ENCODE results near the gene CEP152.

Gene CEP152

DNA sequence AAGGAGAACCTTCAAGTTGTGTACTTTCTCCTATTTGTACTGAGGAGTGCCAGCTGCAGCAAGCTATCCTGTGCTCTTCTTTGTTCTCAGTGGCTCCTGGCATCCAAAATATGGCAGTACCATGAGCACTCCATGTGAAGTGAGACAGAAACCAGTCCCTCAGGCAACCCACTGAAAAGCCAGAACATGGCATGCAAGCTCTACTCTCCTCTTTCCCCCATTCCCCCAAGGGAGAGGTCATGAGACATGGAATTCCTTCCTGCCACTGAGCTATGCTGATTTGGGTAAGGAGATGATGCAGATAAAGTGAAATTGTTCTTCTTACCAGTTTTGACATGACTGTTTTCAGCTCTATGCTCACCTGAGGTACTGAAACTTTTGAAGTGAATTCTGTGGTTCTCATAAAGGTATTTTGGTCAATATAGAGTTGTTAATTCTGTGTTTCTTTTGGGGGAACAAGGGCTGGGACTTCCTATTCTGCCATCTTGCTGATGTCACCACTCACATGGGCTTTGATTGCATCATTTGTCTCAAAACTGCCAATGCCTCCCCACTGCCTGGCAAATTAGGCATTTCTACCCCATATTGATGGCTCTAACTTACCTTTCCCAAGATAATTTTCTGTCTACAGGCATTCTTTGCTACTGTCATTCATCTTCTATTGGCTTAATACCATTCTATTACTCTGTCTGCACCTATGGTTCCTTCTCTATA is 22.8 kb upstream of the CEP152 start:
- Histone ChIP-seq H3K27me3 (ENCODE audit: insufficient read depth, low read length) (no peaks in the 10 kb centered on the region), H3K9me3 (ENCODE audit: low read length) (no peaks in the 10 kb centered on the region), H3K4me1 (ENCODE audit: insufficient read depth, low read length) (no peaks in the 10 kb centered on the region), H3K36me3 (ENCODE audit: insufficient read depth, low read length) (no peaks in the 10 kb centered on the region), H2AFZ (ENCODE audit: low read depth, low read length) (no peak overlapping the region), H3K4me3 (ENCODE audit: low read length) (no peak overlapping the region)

DNA sequence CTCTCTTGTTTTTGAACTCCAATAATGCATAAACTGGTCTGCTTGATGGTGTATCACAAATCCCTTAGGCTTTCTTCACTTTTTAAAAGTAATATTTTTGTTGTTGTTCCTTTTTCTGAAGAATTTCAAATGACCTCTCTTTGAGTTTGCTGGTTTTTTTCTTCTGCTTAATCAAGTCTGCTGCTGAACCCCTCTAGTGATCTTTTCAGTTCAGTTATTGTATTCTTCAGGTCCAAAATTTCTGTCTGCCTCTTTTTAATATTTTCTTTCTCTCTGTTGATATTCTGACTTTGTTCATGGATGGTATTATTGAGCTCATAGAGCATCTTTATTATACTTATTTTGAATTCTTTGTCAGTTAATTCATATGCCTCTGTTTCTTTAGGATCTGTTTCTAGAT is 21.8 kb upstream of the CEP152 start:
- H3K9me3 ChIP-seq (ENCODE audit: low read length) = no peaks in the 10 kb centered on the region
- H2AFZ ChIP-seq (ENCODE audit: low read depth, low read length) = no peak overlapping the region
- H3K27me3 ChIP-seq (ENCODE audit: insufficient read depth, low read length) = no peaks in the 10 kb centered on the region
- H3K4me3 ChIP-seq (ENCODE audit: low read length) = no peak overlapping the region
- H3K4me1 ChIP-seq (ENCODE audit: insufficient read depth, low read length) = no peaks in the 10 kb centered on the region
- no peaks in the 10 kb centered on the region for H3K36me3 ChIP-seq (ENCODE audit: insufficient read depth, low read length)

DNA sequence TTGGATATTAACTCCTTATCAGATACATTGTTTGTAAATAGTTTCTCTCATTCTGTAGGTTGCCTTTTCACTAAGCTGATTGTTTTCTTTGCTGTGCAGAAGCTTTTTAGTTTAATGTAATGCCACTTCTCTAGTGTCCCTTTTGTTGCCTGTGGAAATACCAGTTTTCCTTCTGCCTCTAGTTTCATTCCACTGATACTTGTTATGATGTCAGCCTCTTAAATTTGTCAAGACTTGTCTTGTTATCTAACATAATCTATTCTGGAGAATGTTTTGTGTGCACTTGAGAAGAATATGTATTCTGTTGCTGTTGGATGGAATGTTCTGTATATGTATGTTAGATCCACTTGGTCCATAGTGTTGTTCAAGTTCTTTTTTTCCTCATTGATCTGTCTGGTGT is 18.0 kb upstream of the CEP152 start:
- Histone ChIP-seq H2AFZ (ENCODE audit: low read depth, low read length) (no peak overlapping the region), H3K4me1 (ENCODE audit: insufficient read depth, low read length) (no peaks in the 10 kb centered on the region), H3K36me3 (ENCODE audit: insufficient read depth, low read length) (no peaks in the 10 kb centered on the region), H3K4me3 (ENCODE audit: low read length) (no peak overlapping the region), H3K27me3 (ENCODE audit: insufficient read depth, low read length) (no peaks in the 10 kb centered on the region), H3K9me3 (ENCODE audit: low read length) (no peaks in the 10 kb centered on the region)

DNA sequence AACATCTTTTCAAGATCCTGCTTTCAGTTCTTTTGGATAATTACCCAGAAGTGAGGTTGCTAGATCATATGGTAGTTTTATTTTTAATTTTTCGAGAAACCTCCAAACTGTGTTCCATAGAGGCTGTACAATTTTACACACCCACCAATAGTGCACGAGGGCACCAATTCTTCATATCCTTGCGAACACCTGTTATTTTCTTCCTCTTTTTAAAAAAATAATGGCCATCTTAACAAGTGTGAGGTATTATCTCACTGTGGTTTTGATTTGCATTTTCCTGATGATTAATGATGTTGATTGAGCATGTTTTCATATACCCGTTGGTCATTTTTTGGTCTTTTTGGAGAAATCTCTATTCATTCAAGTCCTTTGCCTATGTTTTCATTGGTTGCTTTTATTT is 17.6 kb upstream of the CEP152 start:
- H2AFZ ChIP-seq (ENCODE audit: low read depth, low read length) = no peak overlapping the region
- H3K27me3 ChIP-seq (ENCODE audit: insufficient read depth, low read length) = no peaks in the 10 kb centered on the region
- H3K9me3 ChIP-seq (ENCODE audit: low read length) = no peaks in the 10 kb centered on the region
- no peaks in the 10 kb centered on the region for H3K36me3 ChIP-seq (ENCODE audit: insufficient read depth, low read length)
- H3K4me1 ChIP-seq (ENCODE audit: insufficient read depth, low read length) = no peaks in the 10 kb centered on the region
- H3K4me3 ChIP-seq (ENCODE audit: low read length) = no peak overlapping the region

DNA sequence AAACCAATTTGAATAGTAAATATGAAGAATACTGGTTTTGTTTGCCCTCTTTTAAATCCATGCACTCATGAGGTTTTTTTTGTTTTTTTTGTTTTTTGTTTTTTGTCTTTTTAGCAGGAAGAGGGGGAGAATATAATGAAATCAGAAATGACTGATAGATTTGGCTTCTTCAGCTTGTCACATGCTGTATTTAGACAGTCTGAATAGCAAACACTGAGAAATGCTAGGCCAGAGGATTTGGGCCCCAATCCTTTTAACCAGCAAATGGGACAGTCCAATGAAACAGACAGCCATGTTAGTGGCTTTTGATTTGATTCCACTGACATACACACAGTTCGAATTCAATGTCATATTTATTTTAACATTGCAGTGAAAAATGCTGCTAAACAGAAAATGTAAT is 14.2 kb upstream of the CEP152 start:
- Histone ChIP-seq H3K27me3 (ENCODE audit: insufficient read depth, low read length) (no peaks in the 10 kb centered on the region), H3K9me3 (ENCODE audit: low read length) (peaks cover 4% of the 10 kb centered on the region), H3K36me3 (ENCODE audit: insufficient read depth, low read length) (no peaks in the 10 kb centered on the region), H3K4me3 (ENCODE audit: low read length) (no peak overlapping the region), H3K4me1 (ENCODE audit: insufficient read depth, low read length) (no peaks in the 10 kb centered on the region), H2AFZ (ENCODE audit: low read depth, low read length) (no peak overlapping the region)

DNA sequence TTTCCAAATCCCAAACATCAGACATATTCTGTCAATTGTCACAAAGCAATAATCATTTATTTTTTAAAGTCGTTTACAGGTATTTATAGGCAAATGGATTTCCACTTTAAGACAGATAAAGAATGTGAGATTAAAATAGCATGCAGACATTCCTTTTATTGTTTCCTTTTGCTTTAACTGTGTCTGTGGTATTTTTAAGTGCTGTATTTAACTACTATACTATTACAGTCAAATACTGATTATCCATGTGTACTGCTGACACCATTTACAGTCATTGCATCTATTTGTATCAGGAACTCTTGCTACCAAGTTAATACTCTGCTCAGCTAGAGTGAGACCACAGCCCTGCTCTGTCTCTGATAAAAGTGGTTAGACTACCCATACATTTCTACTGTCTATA is 12.8 kb upstream of the CEP152 start:
- Histone ChIP-seq H3K4me3 (ENCODE audit: low read length) (no peak overlapping the region), H3K4me1 (ENCODE audit: insufficient read depth, low read length) (no peaks in the 10 kb centered on the region), H3K27me3 (ENCODE audit: insufficient read depth, low read length) (no peaks in the 10 kb centered on the region), H3K36me3 (ENCODE audit: insufficient read depth, low read length) (no peaks in the 10 kb centered on the region), H3K9me3 (ENCODE audit: low read length) (peaks cover 4% of the 10 kb centered on the region), H2AFZ (ENCODE audit: low read depth, low read length) (no peak overlapping the region)

DNA sequence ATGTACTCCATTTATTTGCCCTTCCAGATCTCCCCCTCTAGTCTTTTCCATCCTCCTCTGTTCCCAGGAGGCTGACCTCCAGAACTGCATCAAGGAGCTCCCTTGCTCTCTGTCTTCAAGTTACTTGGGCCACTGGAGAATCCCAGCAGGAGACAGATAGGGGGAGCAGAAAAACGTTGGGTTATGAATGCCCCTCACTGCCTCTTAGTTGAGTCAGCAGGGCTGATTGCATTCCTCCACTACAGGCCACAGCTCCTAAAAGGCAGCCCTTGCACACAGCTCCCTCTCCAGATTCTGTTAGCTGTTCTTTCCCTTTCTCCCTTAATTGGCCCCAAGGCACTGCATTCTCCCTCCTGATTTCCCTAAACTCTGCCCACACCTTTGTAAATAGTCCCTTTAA is 12.4 kb upstream of the CEP152 start:
- H2AFZ ChIP-seq (ENCODE audit: low read depth, low read length) = no peak overlapping the region
- peaks cover 4% of the 10 kb centered on the region for H3K9me3 ChIP-seq (ENCODE audit: low read length)
- no peaks in the 10 kb centered on the region for H3K27me3 ChIP-seq (ENCODE audit: insufficient read depth, low read length)
- H3K4me3 ChIP-seq (ENCODE audit: low read length) = no peak overlapping the region
- H3K4me1 ChIP-seq (ENCODE audit: insufficient read depth, low read length) = no peaks in the 10 kb centered on the region
- no peaks in the 10 kb centered on the region for H3K36me3 ChIP-seq (ENCODE audit: insufficient read depth, low read length)

DNA sequence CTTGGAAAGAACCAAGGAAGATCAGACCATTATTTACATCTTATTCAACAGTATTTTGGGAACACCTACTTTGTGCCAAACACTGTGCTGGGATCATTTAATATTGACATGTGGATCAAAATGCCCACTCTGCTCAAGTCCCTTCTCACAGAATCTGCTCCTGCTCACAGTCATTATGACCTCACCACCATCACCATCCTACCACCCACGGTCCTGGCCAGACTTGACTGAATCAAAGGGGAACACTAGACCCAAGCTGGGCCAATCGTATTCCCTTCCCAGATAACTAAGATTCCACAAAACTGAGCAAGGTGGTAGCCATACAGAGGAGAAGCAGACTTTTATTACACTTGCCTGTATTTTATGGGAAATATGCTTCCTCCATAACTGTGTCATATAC is 3.4 kb upstream of the CEP152 start:
- Histone ChIP-seq H3K4me3 (ENCODE audit: low read length) (no peak overlapping the region), H2AFZ (ENCODE audit: low read depth, low read length) (no peak overlapping the region), H3K9me3 (ENCODE audit: low read length) (no peaks in the 10 kb centered on the region), H3K4me1 (ENCODE audit: insufficient read depth, low read length) (peaks cover 10% of the 10 kb centered on the region), H3K27me3 (ENCODE audit: insufficient read depth, low read length) (no peaks in the 10 kb centered on the region), H3K36me3 (ENCODE audit: insufficient read depth, low read length) (no peaks in the 10 kb centered on the region)

DNA sequence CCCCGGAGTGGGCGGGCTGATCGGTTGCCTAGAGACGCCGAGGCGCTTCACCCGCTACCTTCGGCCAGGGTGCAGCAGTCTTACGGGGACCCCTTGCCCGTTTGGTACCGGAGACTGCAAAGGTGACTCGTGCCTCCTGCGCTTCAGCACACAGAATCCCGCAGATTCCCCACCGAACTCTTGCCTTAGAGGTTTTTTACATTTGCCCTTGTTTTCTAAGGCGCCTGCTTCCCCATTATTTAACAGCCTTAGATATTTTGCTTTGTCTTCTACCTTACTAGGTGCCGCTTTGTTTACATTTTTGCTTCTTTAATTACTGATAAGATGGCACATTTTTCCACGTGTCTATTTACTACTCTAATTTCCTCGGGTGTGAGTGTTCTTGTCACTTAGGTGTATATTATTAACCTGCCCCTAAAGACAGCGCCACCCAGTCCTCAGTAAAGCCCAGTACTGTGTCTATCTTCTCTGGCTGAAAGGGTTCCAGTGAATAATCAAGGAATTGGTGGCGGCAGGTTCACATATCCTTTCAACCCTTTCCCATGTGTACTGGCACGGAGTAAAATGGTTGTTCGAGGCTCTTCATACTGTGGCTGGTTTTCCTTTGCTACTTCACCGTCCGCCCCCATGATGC is 573 bp upstream of the CEP152 start:
- peaks cover 10% of the 10 kb centered on the region for H3K4me1 ChIP-seq (ENCODE audit: insufficient read depth, low read length)
- peak overlapping the region; percentile 88 for H2AFZ ChIP-seq (ENCODE audit: low read depth, low read length)
- H3K36me3 ChIP-seq (ENCODE audit: insufficient read depth, low read length) = no peaks in the 10 kb centered on the region
- no peaks in the 10 kb centered on the region for H3K9me3 ChIP-seq (ENCODE audit: low read length)
- H3K27me3 ChIP-seq (ENCODE audit: insufficient read depth, low read length) = no peaks in the 10 kb centered on the region
- H3K4me3 ChIP-seq (ENCODE audit: low read length) = peak overlapping the region; percentile 71

DNA sequence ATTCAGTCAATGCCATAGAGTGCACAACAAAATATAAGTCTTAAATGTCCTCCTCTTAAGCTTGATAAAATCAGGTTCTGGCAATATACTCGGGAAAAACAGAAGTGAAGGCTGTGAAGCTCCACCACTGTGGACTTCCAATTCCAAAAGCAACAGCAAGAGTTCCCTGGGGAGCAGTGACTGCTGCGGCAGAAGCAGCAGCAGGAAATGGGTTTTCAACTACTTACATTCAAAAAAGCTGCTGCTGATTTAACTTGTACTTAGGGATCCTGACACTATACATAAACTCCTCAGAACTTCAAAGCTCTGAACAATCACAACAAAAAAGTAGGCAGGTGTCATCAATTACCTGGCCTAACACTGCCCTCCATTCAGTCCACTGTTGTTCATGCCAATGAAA is 4.7 kb downstream of the CEP152 start:
- H3K27me3 ChIP-seq (ENCODE audit: insufficient read depth, low read length) = no peaks in the 10 kb centered on the region
- H3K36me3 ChIP-seq (ENCODE audit: insufficient read depth, low read length) = peaks cover 5% of the 10 kb centered on the region
- no peak overlapping the region for H2AFZ ChIP-seq (ENCODE audit: low read depth, low read length)
- no peaks in the 10 kb centered on the region for H3K9me3 ChIP-seq (ENCODE audit: low read length)
- H3K4me3 ChIP-seq (ENCODE audit: low read length) = no peak overlapping the region
- peaks cover 6% of the 10 kb centered on the region for H3K4me1 ChIP-seq (ENCODE audit: insufficient read depth, low read length)

DNA sequence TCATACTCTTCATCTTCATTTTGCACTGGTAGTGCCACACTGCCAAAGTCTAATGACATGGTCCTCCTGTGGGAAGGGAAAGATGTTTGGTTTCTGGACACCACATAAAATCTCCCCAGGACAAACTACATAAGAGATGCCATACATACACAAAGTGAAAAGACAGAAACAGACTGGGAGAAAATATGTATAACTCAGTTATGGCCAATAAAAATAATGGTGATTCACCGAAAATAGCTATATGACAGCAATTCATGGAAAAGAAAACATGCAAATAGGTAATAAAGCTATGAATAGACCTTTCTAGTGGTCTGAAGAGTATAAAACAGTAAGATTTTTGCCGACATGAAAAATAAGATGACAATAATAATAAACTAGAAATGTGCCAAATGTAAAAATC is 5.3 kb downstream of the CEP152 start:
- Histone ChIP-seq H2AFZ (ENCODE audit: low read depth, low read length) (no peak overlapping the region), H3K36me3 (ENCODE audit: insufficient read depth, low read length) (peaks cover 5% of the 10 kb centered on the region), H3K27me3 (ENCODE audit: insufficient read depth, low read length) (no peaks in the 10 kb centered on the region), H3K4me1 (ENCODE audit: insufficient read depth, low read length) (peaks cover 6% of the 10 kb centered on the region), H3K4me3 (ENCODE audit: low read length) (no peak overlapping the region), H3K9me3 (ENCODE audit: low read length) (no peaks in the 10 kb centered on the region)

DNA sequence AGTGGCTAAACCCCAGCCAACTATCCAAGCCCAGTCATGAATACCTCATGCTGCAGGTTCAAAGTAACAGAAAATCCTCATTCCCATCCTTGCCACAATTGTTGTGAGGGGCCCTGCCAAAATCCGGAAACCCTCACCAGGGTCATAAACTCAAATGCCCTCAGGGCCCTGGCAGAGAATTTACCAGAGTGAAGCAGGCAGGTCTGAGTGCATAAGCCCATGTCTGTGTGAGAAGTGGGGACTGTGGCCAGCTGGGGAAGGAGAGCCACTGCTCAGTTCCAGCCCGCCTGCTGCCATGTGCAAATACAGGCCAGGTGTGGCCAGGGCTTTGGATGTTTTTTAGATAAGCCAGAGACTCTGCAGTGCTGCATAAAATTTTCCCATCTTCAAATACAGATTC is 7.0 kb downstream of the CEP152 start:
- no peaks in the 10 kb centered on the region for H3K27me3 ChIP-seq (ENCODE audit: insufficient read depth, low read length)
- H3K4me3 ChIP-seq (ENCODE audit: low read length) = no peak overlapping the region
- H2AFZ ChIP-seq (ENCODE audit: low read depth, low read length) = no peak overlapping the region
- no peaks in the 10 kb centered on the region for H3K4me1 ChIP-seq (ENCODE audit: insufficient read depth, low read length)
- peaks cover 5% of the 10 kb centered on the region for H3K36me3 ChIP-seq (ENCODE audit: insufficient read depth, low read length)
- no peaks in the 10 kb centered on the region for H3K9me3 ChIP-seq (ENCODE audit: low read length)

DNA sequence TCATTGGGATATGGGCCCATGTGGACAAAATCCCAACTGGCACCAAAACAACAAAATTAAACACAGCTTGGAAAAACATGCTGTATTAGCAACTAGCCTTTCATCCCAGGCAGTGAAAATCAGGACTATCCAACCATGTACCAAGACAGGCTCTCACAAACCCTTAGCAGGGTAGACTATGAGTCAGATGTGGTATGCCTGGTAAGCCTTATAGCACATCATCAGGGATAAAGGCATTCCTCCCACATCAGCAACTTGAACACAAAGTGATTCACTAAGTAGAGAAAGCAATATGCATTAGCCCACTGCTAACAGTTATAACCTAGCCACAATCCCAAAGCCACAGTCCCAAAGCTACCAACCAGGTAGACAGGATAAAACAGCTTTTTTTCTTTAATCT is 8.0 kb downstream of the CEP152 start:
- H3K4me1 ChIP-seq (ENCODE audit: insufficient read depth, low read length) = no peaks in the 10 kb centered on the region
- H2AFZ ChIP-seq (ENCODE audit: low read depth, low read length) = no peak overlapping the region
- peaks cover 5% of the 10 kb centered on the region for H3K36me3 ChIP-seq (ENCODE audit: insufficient read depth, low read length)
- no peaks in the 10 kb centered on the region for H3K27me3 ChIP-seq (ENCODE audit: insufficient read depth, low read length)
- no peak overlapping the region for H3K4me3 ChIP-seq (ENCODE audit: low read length)
- H3K9me3 ChIP-seq (ENCODE audit: low read length) = no peaks in the 10 kb centered on the region

DNA sequence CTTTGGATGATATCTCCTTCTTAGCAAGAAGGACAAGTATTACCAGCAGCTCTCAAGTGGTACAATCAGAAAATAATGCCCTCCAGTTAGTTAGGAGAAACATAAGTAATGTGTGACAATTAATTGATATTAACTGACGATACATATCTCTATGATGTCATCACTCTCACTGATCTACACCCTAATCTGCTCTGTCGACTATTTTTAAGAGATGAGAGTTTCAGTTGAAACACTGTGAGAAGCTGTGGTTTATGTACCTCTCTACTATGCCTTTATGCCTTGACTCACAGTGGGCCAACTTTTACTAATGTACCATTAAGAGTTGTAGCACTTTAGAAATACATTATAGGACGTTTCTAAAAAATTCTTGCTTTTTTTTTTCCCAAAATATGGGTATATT is 8.6 kb downstream of the CEP152 start:
- Histone ChIP-seq H3K36me3 (ENCODE audit: insufficient read depth, low read length) (peaks cover 5% of the 10 kb centered on the region), H2AFZ (ENCODE audit: low read depth, low read length) (no peak overlapping the region), H3K27me3 (ENCODE audit: insufficient read depth, low read length) (no peaks in the 10 kb centered on the region), H3K4me1 (ENCODE audit: insufficient read depth, low read length) (no peaks in the 10 kb centered on the region), H3K4me3 (ENCODE audit: low read length) (no peak overlapping the region), H3K9me3 (ENCODE audit: low read length) (no peaks in the 10 kb centered on the region)
